ENCODE measurements around the gene GALNT15. TPM values are rescaled to one million over a fixed set of nuclear protein-coding genes. Genes with fewer than 3 reads are reported as not detected.

Gene GALNT15
- total RNA-seq, 1 donor from 2014 or later, result 10.3 TPM

DNA sequence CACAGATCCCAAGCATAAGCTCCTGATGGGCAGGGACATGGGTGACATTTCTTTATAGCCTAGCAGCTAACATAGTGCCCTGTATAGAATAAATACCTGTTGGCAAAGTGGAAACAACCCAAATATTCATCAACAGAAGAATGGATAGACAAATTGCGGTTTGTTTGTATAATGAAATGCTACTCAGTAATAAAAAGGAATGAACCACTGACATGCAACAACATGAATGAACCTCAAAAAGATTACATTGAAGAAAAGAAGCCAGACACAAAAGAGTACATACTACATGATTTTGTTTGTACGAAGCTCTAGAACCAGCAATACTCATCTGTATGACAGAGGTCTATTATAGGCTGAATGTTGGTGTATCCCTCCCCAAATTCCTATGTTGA lies 33.6 kb upstream of the GALNT15 start:
- H3K4me1 ChIP-seq, result peaks cover 5% of the 10 kb centered on the region
- no peaks in the 10 kb centered on the region for H3K27me3 ChIP-seq
- intact Hi-C loops (cut with DNase I), result no loop called here
- H3K27ac ChIP-seq, result peak overlapping the region; percentile 63
- DNase-seq (no peak), ATAC-seq (no peak)
- H3K4me3 ChIP-seq, result no peak overlapping the region
- TF ChIP-seq, protein P1, sequence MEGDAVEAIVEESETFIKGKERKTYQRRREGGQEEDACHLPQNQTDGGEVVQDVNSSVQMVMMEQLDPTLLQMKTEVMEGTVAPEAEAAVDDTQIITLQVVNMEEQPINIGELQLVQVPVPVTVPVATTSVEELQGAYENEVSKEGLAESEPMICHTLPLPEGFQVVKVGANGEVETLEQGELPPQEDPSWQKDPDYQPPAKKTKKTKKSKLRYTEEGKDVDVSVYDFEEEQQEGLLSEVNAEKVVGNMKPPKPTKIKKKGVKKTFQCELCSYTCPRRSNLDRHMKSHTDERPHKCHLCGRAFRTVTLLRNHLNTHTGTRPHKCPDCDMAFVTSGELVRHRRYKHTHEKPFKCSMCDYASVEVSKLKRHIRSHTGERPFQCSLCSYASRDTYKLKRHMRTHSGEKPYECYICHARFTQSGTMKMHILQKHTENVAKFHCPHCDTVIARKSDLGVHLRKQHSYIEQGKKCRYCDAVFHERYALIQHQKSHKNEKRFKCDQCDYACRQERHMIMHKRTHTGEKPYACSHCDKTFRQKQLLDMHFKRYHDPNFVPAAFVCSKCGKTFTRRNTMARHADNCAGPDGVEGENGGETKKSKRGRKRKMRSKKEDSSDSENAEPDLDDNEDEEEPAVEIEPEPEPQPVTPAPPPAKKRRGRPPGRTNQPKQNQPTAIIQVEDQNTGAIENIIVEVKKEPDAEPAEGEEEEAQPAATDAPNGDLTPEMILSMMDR (IDR thresholded peaks at IDR 0.05), result no peak
- no peaks in the 10 kb centered on the region for H3K9me3 ChIP-seq
- no peaks in the 10 kb centered on the region for H3K36me3 ChIP-seq

DNA sequence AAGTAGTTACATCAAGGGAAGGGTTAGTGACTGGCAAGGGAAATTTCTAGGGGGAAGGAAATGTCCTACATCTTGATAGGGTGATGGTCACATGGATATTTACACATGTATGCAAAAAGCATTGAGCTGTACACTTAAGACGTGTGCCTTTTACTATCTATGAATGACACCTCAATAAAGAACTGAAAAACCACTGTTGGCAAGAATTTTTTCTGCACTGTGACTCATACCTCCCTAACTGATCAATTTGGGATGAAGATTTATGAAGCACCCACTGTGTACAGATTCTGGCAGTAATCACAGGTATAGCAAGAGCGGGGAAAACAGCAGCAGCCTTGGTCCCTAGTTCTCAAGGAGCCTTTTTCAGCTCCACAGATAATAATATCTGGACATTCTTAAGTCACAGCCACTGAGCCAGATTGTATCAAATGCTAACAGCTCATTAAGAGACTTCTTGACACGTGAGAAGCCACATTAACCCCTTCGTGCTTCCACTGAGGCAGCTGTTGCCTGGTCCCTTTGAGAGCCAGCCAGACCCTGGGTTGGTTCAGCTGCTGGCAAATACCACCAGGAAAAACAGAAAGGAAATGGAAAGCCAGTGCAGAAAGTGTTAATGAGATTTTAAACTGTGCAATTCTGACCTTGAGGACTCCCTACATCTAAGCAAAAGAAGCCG lies 32.0 kb upstream of the GALNT15 start:
- Histone ChIP-seq H3K4me3 (no peak overlapping the region), H3K27ac (no peak overlapping the region), H3K27me3 (no peaks in the 10 kb centered on the region), H3K4me1 (peaks cover 5% of the 10 kb centered on the region), H3K36me3 (no peaks in the 10 kb centered on the region), H3K9me3 (no peaks in the 10 kb centered on the region)
- intact Hi-C loops (cut with DNase I), result no loop called here
- ATAC-seq (no peak), DNase-seq (no peak)
- TF ChIP-seq, protein P1 (IDR thresholded peaks at IDR 0.05), result no peak

DNA sequence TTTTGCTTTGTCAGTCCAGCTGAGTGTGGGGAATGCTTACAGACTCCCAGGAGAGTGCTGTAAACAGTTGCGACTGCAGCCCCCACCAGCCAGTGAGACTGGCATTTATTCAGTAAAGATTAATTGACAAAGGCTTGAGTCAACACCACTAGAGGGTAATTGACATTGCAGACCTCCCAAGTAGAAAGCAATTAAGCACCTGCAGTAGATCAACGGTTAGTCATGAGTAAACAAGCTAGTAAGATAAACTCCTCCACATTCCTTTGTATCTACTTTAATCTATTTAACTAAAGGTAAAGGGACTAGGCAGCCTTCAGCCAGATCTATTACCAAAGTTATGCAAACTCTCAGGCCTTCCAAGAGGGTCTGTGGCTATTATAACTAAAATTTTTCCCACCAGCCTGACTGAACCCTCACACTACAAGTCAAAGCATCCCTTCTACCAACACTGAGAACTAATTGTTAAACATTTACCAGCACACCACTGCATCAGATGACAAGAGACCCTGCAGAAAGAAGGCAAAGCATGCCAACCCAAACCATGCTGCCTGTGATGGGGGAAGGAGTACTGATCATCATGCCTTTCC lies 30.5 kb upstream of the GALNT15 start:
- peaks cover 8% of the 10 kb centered on the region for H3K4me1 ChIP-seq
- H3K4me3 ChIP-seq, result no peak overlapping the region
- H3K27ac ChIP-seq, result no peak overlapping the region
- DNase-seq (no peak), ATAC-seq (no peak)
- TF ChIP-seq, protein P1 (IDR thresholded peaks at IDR 0.05), result no peak
- H3K27me3 ChIP-seq, result no peaks in the 10 kb centered on the region
- intact Hi-C loops (cut with DNase I), result no loop called here
- no peaks in the 10 kb centered on the region for H3K9me3 ChIP-seq
- no peaks in the 10 kb centered on the region for H3K36me3 ChIP-seq

DNA sequence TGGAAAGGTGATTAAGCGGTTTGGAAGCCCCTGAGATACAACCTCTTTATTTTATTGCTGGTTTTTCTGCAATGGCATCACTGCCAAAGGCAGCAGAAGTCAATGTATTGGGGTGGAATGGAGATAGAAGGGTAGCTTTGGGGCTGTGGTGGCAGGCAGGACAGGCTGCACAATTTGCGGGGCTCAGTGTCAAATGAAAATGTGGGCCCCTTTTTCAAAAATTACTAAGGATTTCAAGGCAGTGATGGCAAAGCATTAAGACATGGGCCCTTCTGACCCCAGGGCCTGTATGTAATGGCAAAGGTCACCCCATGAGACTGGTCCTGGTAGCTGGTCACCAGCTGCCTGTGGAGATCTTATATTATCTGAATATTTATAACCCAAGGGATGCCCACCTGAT lies 29.3 kb upstream of the GALNT15 start:
- ATAC-seq (no peak), DNase-seq (no peak)
- intact Hi-C loops (cut with DNase I), result no loop called here
- Histone ChIP-seq H3K9me3 (no peaks in the 10 kb centered on the region), H3K36me3 (no peaks in the 10 kb centered on the region), H3K4me1 (peaks cover 11% of the 10 kb centered on the region), H3K4me3 (no peak overlapping the region), H3K27me3 (no peaks in the 10 kb centered on the region), H3K27ac (no peak overlapping the region)
- TF ChIP-seq, protein P1 (IDR thresholded peaks at IDR 0.05), result no peak

DNA sequence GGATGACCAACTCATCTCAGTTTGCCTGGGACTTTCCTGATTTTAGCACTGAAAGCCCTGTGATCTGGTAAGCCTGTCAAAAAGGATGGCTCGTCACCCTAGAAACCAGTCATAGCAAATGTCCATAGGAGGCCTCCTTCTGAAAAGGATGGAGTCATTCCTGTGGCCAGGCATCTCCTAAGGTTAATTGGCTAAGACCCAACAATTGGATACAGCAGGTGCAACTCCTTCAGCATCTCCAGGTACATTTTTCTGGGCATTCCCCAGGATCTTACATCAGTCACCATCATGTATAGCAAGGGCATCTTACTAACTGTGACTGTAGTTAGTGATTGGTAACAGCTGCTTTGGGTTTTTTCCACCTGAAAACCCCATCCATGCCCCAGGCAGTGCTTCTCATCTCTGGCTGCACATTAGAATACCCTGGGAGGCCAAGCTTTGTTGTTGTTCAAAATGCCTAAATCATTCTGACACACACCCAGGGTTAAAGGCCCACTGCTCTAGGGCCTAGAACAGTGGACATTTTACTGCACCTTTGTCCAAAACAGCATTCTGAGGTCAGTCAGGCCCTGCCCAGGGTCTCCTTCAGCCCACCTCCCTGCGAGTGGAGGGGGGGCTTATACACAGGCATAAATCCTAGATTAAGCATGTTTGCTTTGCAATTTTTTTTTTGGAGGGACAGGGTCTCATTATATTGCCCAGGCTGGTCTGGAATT lies 28.3 kb upstream of the GALNT15 start:
- H3K4me1 ChIP-seq, result peaks cover 11% of the 10 kb centered on the region
- intact Hi-C loops (cut with DNase I), result no loop called here
- H3K9me3 ChIP-seq, result no peaks in the 10 kb centered on the region
- H3K4me3 ChIP-seq, result no peak overlapping the region
- no peak for DNase-seq
- H3K27me3 ChIP-seq, result no peaks in the 10 kb centered on the region
- TF ChIP-seq, protein P1 (IDR thresholded peaks at IDR 0.05), result no peak
- ATAC-seq, result no peak
- no peak overlapping the region for H3K27ac ChIP-seq
- no peaks in the 10 kb centered on the region for H3K36me3 ChIP-seq
